ENCODE results near the gene LRRN3.

The LRRN3 gene

GRCh38 chr7:111085356-111085755 lies 5.6 kb upstream of the LRRN3 start:
- no peak overlapping the region for H3K4me3 ChIP-seq (ENCODE audit: low read length)
- no peak for TF ChIP-seq CTCF (conservative IDR thresholded peaks at IDR 0.05; ENCODE audit: low read depth, low read length)
- DNase-seq (ENCODE audit: low read depth) = no peak

- TF ChIP-seq CTCF (conservative IDR thresholded peaks at IDR 0.05; ENCODE audit: low read depth, low read length) = no peak
- DNase-seq (ENCODE audit: low read depth) = no peak
- no peak overlapping the region for H3K4me3 ChIP-seq (ENCODE audit: low read length)
Measured at GRCh38 chr7:111086532-111086931, 4.4 kb upstream of the LRRN3 start.

DNA sequence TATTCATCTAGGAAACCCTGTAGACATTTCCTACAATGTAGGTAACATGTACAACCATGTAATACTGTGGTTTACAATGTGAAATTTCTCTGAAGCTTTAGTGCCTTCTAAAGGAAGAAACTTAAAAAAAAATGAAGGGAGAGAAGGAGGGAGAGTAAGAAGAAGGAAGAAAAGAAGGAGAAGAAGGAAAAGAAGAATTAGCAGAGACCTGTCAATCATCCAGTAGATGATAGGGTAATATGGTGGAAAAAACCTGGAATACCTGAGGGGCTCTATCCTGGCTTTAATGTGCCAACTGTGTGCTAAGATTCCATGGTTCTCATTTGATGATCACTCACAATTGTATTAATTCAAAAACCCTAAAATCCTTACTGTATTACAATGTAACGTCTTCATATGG lies 2.6 kb upstream of the LRRN3 start:
- no peak overlapping the region for H3K4me3 ChIP-seq (ENCODE audit: low read length)
- no peak for TF ChIP-seq CTCF (conservative IDR thresholded peaks at IDR 0.05; ENCODE audit: low read depth, low read length)
- no peak for DNase-seq (ENCODE audit: low read depth)

DNA sequence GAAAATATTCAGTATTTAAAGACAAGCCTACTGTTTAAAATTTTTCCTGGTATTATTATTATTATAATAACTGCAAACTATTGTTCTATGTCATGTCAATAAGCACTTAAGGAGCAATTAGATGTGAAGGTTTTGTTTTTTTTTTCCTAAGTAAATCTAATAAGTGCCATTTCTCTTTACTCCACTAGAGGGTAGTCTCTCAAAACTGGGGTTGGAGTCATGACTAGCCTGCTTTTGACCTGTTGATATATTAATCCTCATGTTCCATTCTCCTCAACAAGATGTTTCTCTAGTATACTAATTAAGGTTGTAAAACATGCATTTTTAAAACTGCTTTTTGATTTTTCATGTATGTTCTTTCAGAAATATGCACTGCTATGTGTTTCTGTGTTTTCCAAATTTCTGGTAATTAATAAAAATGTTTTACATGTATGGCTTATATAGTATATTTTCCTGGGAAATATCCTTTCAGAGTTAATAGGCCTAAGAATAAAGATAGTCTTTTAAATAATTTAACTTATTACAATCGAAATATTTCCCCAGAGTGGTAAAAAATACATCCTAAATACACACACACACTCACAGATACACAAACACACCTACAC lies 1.0 kb upstream of the LRRN3 start:
- no peak for DNase-seq (ENCODE audit: low read depth)

GRCh38 chr7:111091593-111092358 lies 849 bp downstream of the LRRN3 start:
- peak overlapping the region; percentile 35 for H3K4me3 ChIP-seq (ENCODE audit: low read length)
- DNase-seq (ENCODE audit: low read depth) = no peak
- TF ChIP-seq CTCF (conservative IDR thresholded peaks at IDR 0.05; ENCODE audit: low read depth, low read length) = no peak

More for the DNA sequence above, 1.0 kb upstream of the LRRN3 start:
- TF ChIP-seq CTCF (conservative IDR thresholded peaks at IDR 0.05; ENCODE audit: low read depth, low read length) = peak; percentile 74
- no peak overlapping the region for H3K4me3 ChIP-seq (ENCODE audit: low read length)

DNA sequence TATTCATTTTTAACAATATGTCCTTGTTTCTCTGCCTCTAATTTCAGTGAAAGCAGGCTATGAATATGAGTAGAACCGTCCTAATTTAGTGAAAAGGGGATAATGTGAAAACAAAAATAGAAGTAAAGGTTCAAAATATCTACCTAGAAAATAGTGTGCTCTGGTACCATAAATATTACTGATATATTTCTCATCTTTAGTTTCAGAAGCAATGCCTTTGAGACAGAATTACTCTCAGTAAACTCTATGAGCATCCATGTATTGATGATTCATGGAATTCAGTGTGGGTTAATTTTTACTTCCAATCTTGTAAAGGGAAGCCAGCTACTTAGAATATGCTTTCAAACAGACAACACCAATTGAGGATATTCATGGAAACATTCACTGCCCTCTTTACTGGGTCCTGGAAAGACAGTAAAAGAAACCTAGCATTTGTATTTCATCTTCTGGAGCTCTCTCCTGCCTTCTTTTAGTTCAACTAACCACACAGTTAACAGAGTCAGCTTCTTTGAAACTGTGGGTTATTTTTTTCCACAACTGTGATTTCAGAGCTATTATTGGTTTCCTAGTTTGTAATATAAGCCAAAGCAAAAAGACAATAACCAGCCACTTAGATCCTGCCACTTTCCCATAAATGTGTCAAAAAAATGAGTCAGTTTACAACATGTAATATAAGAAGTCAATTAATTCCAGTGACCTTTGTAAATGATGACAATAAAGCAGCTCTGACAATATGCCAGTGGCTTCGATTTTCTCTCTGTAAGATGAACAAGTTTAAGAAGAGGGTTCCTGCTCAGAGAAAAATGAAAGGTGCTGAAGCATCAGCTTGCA lies 1.7 kb downstream of the LRRN3 start:
- H3K4me3 ChIP-seq (ENCODE audit: low read length) = no peak overlapping the region
- no peak for TF ChIP-seq CTCF (conservative IDR thresholded peaks at IDR 0.05; ENCODE audit: low read depth, low read length)
- no peak for DNase-seq (ENCODE audit: low read depth)
